SK-N-SH (cell line): ENCODE data around the gene UBC. TPM values are rescaled to one million over a fixed set of nuclear protein-coding genes. Genes with fewer than 3 reads are reported as not detected.

Experiments used
- CTCF ChIA-PET: fragments of 300-600, 350-600 bp; formaldehyde crosslinking; extraction: SDS; loops from one replicate; lab custom pipeline; 2021; lab: Yijun Ruan, JAX
- POLR2A ChIA-PET: fragments of 350-600 bp; sonication (Branson Sonifier 250); formaldehyde crosslinking; extraction: SDS; loops from one replicate; lab custom pipeline; 2020; ENCODE audit warnings: antibody characterized with exemption, inconsistent platforms; lab: Yijun Ruan, JAX
- DNase-seq: peaks from one replicate; pipeline ENCODE4 v3.0.0; 2012
- H2AFZ ChIP-seq: fragments of 200-600 bp; sonication (generic); 2 replicates; pipeline ENCODE4 v1.8.1; 2016; ENCODE audit warnings: antibody characterized with exemption, mild to moderate bottlenecking, low read depth
- H3F3A ChIP-seq: fragments of 200-600 bp; sonication (generic); replicated peaks from 2 replicates; pipeline ENCODE3; 2016; ENCODE audit warnings: antibody characterized with exemption, mild to moderate bottlenecking; ENCODE audit not compliant: insufficient read depth
- H3K27ac ChIP-seq, 2 experiments: fragments of 200-500 bp in 1 of 2; fragments of 200-600 bp in 1 of 2; sonication (Bioruptor generic) in 1 of 2; sonication (generic), shearing (Covaris generic) in 1 of 2; 2 replicates each; pipeline versions ENCODE4 v1.5.1 to v1.6.1; 2014 to 2016; ENCODE audit warnings: low read depth in 2 of 2, inconsistent platforms in 1 of 2, low read length in 1 of 2, mild to moderate bottlenecking in 1 of 2, mixed read lengths in 1 of 2
- H3K27me3 ChIP-seq: fragments of 200-600 bp; sonication (generic), shearing (Covaris generic); 2 replicates; pipeline ENCODE4 v1.6.1; 2016; ENCODE audit warnings: mixed run types; ENCODE audit not compliant: insufficient read depth
- H3K36me3 ChIP-seq, 2 experiments: fragments of 200-500 bp in 1 of 2; fragments of 200-600 bp in 1 of 2; sonication (Bioruptor generic) in 1 of 2; sonication (generic) in 1 of 2; replicated peaks in 1 of 2; 2 replicates each; pipeline versions ENCODE3 to v1.5.1; 2014 to 2016; ENCODE audit warnings: low read length in 1 of 2, mild to moderate bottlenecking in 1 of 2; ENCODE audit not compliant: insufficient read depth in 2 of 2, control insufficient read depth in 1 of 2
- H3K4me1 ChIP-seq, 2 experiments: fragments of 200-500 bp in 1 of 2; fragments of 200-600 bp in 1 of 2; sonication (Bioruptor generic) in 1 of 2; sonication (generic), shearing (Covaris generic) in 1 of 2; 2 replicates each; pipeline versions ENCODE4 v1.5.1 to v1.6.1; 2014 to 2016; ENCODE audit warnings: low read depth in 1 of 2, low read length in 1 of 2, mixed run types in 1 of 2; ENCODE audit not compliant: insufficient read depth in 2 of 2, control insufficient read depth in 1 of 2
- H3K4me2 ChIP-seq: fragments of 200-600 bp; sonication (generic), shearing (Covaris generic); 2 replicates; pipeline ENCODE4 v1.6.1; 2017; ENCODE audit warnings: mixed run types
- H3K4me3 ChIP-seq, 2 experiments: fragments of 200-500 bp in 1 of 2; fragments of 200-600 bp in 1 of 2; sonication (Bioruptor generic) in 1 of 2; sonication (generic), shearing (Covaris generic) in 1 of 2; 2 replicates each; pipeline versions ENCODE4 v1.5.1 to v1.8.1; 2014 to 2016; ENCODE audit warnings: low read depth in 2 of 2, inconsistent platforms in 1 of 2, low read length in 1 of 2, mild to moderate bottlenecking in 1 of 2, mixed read lengths in 1 of 2, moderate library complexity in 1 of 2
- H3K79me2 ChIP-seq: fragments of 200-600 bp; sonication (generic); 2 replicates; pipeline ENCODE4 v1.8.1; 2017; ENCODE audit warnings: mild to moderate bottlenecking; ENCODE audit not compliant: insufficient read depth
- H3K9ac ChIP-seq: fragments of 200-600 bp; sonication (generic); 2 replicates; pipeline ENCODE4 v1.6.1; 2017; ENCODE audit warnings: mixed run types
- H3K9me2 ChIP-seq: fragments of 200-600 bp; sonication (generic); 2 replicates; pipeline ENCODE4 v1.6.1; 2017; ENCODE audit warnings: mixed run types
- H3K9me3 ChIP-seq: fragments of 200-600 bp; sonication (generic); 2 replicates; pipeline ENCODE4 v1.6.1; 2017; ENCODE audit warnings: mixed run types, mild to moderate bottlenecking, moderate library complexity
- H4K20me1 ChIP-seq: fragments of 200-600 bp; sonication (generic); 2 replicates; pipeline ENCODE4 v1.6.1; 2017; ENCODE audit warnings: mild to moderate bottlenecking, mixed run types; ENCODE audit not compliant: insufficient read depth
- EZH2phosphoT487 ChIP-seq: fragments of 200-600 bp; sonication (generic); IDR thresholded peaks from 2 replicates; pipeline ENCODE4 v1.6.1; 2017; ENCODE audit warnings: low read depth, mixed run types, mild to moderate bottlenecking, antibody characterized with exemption, moderate library complexity, borderline replicate concordance
- FOSL2 ChIP-seq: IDR thresholded peaks from 2 replicates; pipeline ENCODE4 v1.4.0; 2012; ENCODE audit warnings: low read depth, mild to moderate bottlenecking, moderate library complexity, borderline replicate concordance
- FOXJ3 ChIP-seq: sonication (generic); formaldehyde crosslinking; IDR thresholded peaks from 2 replicates; pipeline ENCODE4 v1.5.1; 2020; ENCODE audit warnings: mild to moderate bottlenecking, missing genetic modification reagents
- FOXM1 ChIP-seq: IDR thresholded peaks from 2 replicates; pipeline ENCODE4 v1.4.0; 2012; ENCODE audit warnings: low read depth, mild to moderate bottlenecking
- GATA2 ChIP-seq: sonication (generic); formaldehyde crosslinking; IDR thresholded peaks from 2 replicates; pipeline ENCODE4 v1.5.0; 2020; ENCODE audit warnings: mild to moderate bottlenecking, missing genetic modification reagents
- JUND ChIP-seq: IDR thresholded peaks from 2 replicates; pipeline ENCODE4 v1.4.0; 2012
- MAX ChIP-seq: IDR thresholded peaks from 2 replicates; pipeline ENCODE4 v1.4.0; 2012; ENCODE audit warnings: low read depth
- MXI1 ChIP-seq: IDR thresholded peaks from 2 replicates; pipeline ENCODE4 v1.6.1; 2012; ENCODE audit warnings: mild to moderate bottlenecking, low read depth, low read length, improper control_type of control experiment
- NFIC ChIP-seq: IDR thresholded peaks from 2 replicates; pipeline ENCODE4 v1.4.0; 2012; ENCODE audit warnings: borderline replicate concordance
- RCOR1 ChIP-seq: fragments of 150-350 bp; IDR thresholded peaks from 2 replicates; pipeline ENCODE4 v1.6.1; 2017; ENCODE audit warnings: antibody characterized with exemption, low read length
- REST ChIP-seq: IDR thresholded peaks from 2 replicates; pipeline ENCODE4 v1.6.1; 2012; ENCODE audit warnings: mild to moderate bottlenecking, low read depth, low read length, moderate library complexity
- RXRA ChIP-seq: IDR thresholded peaks from 2 replicates; pipeline ENCODE4 v1.4.0; 2012; ENCODE audit warnings: low read depth, mild to moderate bottlenecking, borderline replicate concordance
- TEAD4 ChIP-seq: IDR thresholded peaks from 2 replicates; pipeline ENCODE4 v1.4.0; 2012; ENCODE audit warnings: mild to moderate bottlenecking, borderline replicate concordance; ENCODE audit not compliant: insufficient read depth
- USF1 ChIP-seq: IDR thresholded peaks from 2 replicates; pipeline ENCODE4 v1.4.0; 2012; ENCODE audit warnings: low read depth, borderline replicate concordance
- ZBTB33 ChIP-seq: IDR thresholded peaks from 2 replicates; pipeline ENCODE4 v1.4.0; 2012; ENCODE audit warnings: low read depth, borderline replicate concordance
- whole genome bisulfite sequencing: methylation state at CpG from one replicate; pipeline ENCODE4 v1.1.6; 2017; ENCODE audit warnings: low lambda C conversion rate; 5-methylcytosine and 5-hydroxymethylcytosine counted together
- polyA plus RNA-seq, 3 experiments: library from polyadenylated mRNA; depleted of rRNA; stranded (reverse); fragments of >200 nt; gene quantifications; 2 replicates each; pipeline ENCODE4 v1.2.3, GENCODE V29; 2012
- TF ChIP-seq, protein P1 (sequence below): fragments of 200-600 bp; sonication (generic); IDR thresholded peaks from 2 replicates; pipeline ENCODE4 v1.6.1; 2017; ENCODE audit warnings: antibody characterized with exemption, mild to moderate bottlenecking, moderate library complexity
- TF ChIP-seq, protein P2 (sequence below): IDR thresholded peaks from 2 replicates; pipeline ENCODE4; 2012
- TF ChIP-seq, protein P3 (sequence below): fragments of 150-350 bp; IDR thresholded peaks from 2 replicates; pipeline ENCODE4 v1.6.1; 2017; ENCODE audit warnings: antibody characterized with exemption, low read length, low read depth, borderline replicate concordance

Gene UBC
- polyA plus RNA-seq, 1 of the 3 experiments (the other 2 are of a cell fraction): 1,327 TPM

- Histone ChIP-seq H3K9ac (no peak overlapping the region), H3K4me3 (no peak overlapping the region), H3K9me2 (no peaks in the 10 kb centered on the region), H4K20me1 (no peaks in the 10 kb centered on the region), H3K27ac (no peak overlapping the region), H3F3A (peaks cover 8% of the 10 kb centered on the region), H3K79me2 (no peaks in the 10 kb centered on the region), H3K4me1 (peaks cover 0 to 15% of the 10 kb centered on the region in 2 experiments; a peak in 1 of 4 replicates), H3K4me2 (no peak overlapping the region), H3K9me3 (no peaks in the 10 kb centered on the region), H3K36me3 (no peaks in the 10 kb centered on the region), H3K27me3 (no peaks in the 10 kb centered on the region)
- CTCF ChIA-PET: interaction anchor here (1.4 to 1.8 kb wide), 3 partner anchors 13 to 19 kb away, joined by 5 to 7 read pairs (median 6); no protein-coding TSS in a partner anchor
- DNase-seq: no peak
- POLR2A ChIA-PET: interaction anchor here (1.2 kb wide), 1 partner anchor 15 kb away, joined by 4 read pairs; no protein-coding TSS in a partner anchor
- WGBS: 84% methylated on average over 10 of the region's 10 CpGs
- TF ChIP-seq, protein P1, sequence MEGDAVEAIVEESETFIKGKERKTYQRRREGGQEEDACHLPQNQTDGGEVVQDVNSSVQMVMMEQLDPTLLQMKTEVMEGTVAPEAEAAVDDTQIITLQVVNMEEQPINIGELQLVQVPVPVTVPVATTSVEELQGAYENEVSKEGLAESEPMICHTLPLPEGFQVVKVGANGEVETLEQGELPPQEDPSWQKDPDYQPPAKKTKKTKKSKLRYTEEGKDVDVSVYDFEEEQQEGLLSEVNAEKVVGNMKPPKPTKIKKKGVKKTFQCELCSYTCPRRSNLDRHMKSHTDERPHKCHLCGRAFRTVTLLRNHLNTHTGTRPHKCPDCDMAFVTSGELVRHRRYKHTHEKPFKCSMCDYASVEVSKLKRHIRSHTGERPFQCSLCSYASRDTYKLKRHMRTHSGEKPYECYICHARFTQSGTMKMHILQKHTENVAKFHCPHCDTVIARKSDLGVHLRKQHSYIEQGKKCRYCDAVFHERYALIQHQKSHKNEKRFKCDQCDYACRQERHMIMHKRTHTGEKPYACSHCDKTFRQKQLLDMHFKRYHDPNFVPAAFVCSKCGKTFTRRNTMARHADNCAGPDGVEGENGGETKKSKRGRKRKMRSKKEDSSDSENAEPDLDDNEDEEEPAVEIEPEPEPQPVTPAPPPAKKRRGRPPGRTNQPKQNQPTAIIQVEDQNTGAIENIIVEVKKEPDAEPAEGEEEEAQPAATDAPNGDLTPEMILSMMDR: no peak
- TF ChIP-seq, protein P2, sequence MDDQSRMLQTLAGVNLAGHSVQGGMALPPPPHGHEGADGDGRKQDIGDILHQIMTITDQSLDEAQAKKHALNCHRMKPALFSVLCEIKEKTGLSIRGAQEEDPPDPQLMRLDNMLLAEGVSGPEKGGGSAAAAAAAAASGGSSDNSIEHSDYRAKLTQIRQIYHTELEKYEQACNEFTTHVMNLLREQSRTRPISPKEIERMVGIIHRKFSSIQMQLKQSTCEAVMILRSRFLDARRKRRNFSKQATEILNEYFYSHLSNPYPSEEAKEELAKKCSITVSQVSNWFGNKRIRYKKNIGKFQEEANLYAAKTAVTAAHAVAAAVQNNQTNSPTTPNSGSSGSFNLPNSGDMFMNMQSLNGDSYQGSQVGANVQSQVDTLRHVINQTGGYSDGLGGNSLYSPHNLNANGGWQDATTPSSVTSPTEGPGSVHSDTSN: no peak
- no peak for TF ChIP-seq MAX
- no peak for TF ChIP-seq RCOR1
- TF ChIP-seq ZBTB33: no peak
- TF ChIP-seq FOXM1: no peak
- no peak for TF ChIP-seq TEAD4
- no peak for TF ChIP-seq RXRA
- no peak for TF ChIP-seq USF1
- TF ChIP-seq MXI1: no peak
- TF ChIP-seq, protein P3, sequence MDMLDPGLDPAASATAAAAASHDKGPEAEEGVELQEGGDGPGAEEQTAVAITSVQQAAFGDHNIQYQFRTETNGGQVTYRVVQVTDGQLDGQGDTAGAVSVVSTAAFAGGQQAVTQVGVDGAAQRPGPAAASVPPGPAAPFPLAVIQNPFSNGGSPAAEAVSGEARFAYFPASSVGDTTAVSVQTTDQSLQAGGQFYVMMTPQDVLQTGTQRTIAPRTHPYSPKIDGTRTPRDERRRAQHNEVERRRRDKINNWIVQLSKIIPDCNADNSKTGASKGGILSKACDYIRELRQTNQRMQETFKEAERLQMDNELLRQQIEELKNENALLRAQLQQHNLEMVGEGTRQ: no peak
- TF ChIP-seq JUND: no peak
- no peak for TF ChIP-seq NFIC
- no peak for TF ChIP-seq FOXJ3 (CRISPR knock-in tag)
- TF ChIP-seq FOSL2: no peak
- TF ChIP-seq GATA2 (CRISPR knock-in tag): no peak
- no peak for TF ChIP-seq EZH2phosphoT487
- no peak for TF ChIP-seq REST
- TF ChIP-seq, all 33 proteins: peak for 0
- H2AFZ ChIP-seq: no peak overlapping the region
Observed at GRCh38 chr12:124925117-124925516, 10.7 kb upstream of the UBC start.
